ENCODE results near the gene RGL3. TPM values are rescaled to one million over a fixed set of nuclear protein-coding genes. Genes with fewer than 3 reads are reported as not detected.

RGL3 gene
- total RNA-seq, 2 experiments from 2014 or later: not detected

- ATAC-seq (no peak), DNase-seq (no peak)
- H3K36me3 Mint-ChIP-seq: no peaks in the 10 kb centered on the region
- H3K4me3 Mint-ChIP-seq: no peak overlapping the region
- no peak overlapping the region for H3K27ac Mint-ChIP-seq
- CTCF ChIA-PET: interaction anchor here (1.5 kb wide), 1 partner anchor 80 kb away, joined by 3 read pairs; no protein-coding TSS in a partner anchor
- peaks cover 14% of the 10 kb centered on the region for H3K27me3 Mint-ChIP-seq
- no peaks in the 10 kb centered on the region for H3K9me3 Mint-ChIP-seq (ENCODE audit: low read depth)
- no peaks in the 10 kb centered on the region for H3K4me1 Mint-ChIP-seq
Measured at GRCh38 chr19:11401808-11402543, 17.1 kb downstream of the RGL3 start.

DNA sequence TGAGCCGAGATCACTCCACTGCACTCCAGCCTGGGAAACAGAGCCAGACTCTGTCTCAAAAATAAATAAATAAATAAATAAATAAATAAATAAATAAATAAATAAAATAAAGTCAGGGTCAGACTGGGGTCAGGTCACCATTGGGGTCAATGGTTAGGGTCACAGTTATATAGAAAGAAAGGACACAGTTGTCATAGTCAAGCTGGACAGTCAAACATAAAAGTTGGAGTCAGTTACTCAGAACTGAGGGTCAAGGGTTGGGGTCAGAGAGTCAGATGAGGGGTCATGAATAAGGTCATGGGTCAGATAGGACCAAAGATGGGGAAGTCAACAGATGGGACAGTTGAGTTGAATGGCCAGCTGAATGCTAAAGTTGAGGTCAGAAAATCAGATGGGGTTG lies 18.3 kb downstream of the RGL3 start:
- no peaks in the 10 kb centered on the region for H3K4me1 Mint-ChIP-seq
- DNase-seq (no peak), ATAC-seq (no peak)
- no peak overlapping the region for H3K27ac Mint-ChIP-seq
- H3K9me3 Mint-ChIP-seq (ENCODE audit: low read depth): no peaks in the 10 kb centered on the region
- peaks cover 6% of the 10 kb centered on the region for H3K27me3 Mint-ChIP-seq
- H3K4me3 Mint-ChIP-seq: no peak overlapping the region
- H3K36me3 Mint-ChIP-seq: no peaks in the 10 kb centered on the region
- CTCF ChIA-PET: interaction anchor here (1.5 kb wide), 1 partner anchor 82 kb away, joined by 3 read pairs; no protein-coding TSS in a partner anchor

DNA sequence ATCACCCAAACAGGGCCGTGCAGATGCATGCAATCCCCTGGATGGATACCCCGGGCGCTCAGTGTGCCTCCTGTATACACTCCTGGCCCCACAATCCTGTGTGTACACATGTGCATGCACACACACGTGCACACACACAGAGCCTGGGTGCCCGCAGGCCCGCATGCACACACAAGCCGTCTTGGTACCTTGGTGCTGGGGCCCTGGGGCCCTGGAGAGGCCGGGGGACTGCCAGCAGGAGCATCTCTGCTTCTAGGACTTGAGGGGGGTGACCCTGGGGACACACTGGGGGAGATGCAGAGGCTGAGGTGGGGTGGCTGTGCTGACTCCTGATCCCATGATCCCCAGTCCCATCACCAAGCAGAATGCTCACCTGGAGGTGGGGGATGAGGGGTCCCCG lies 19.4 kb downstream of the RGL3 start:
- H3K36me3 Mint-ChIP-seq: no peaks in the 10 kb centered on the region
- DNase-seq (no peak), ATAC-seq (no peak)
- no peaks in the 10 kb centered on the region for H3K4me1 Mint-ChIP-seq
- CTCF ChIA-PET: interaction anchor here (1.1 kb wide), 1 partner anchor 23 kb away, joined by 3 read pairs; no protein-coding TSS in a partner anchor
- H3K4me3 Mint-ChIP-seq: no peak overlapping the region
- peaks cover under 1% of the 10 kb centered on the region for H3K27me3 Mint-ChIP-seq
- no peaks in the 10 kb centered on the region for H3K9me3 Mint-ChIP-seq (ENCODE audit: low read depth)
- H3K27ac Mint-ChIP-seq: no peak overlapping the region

DNA sequence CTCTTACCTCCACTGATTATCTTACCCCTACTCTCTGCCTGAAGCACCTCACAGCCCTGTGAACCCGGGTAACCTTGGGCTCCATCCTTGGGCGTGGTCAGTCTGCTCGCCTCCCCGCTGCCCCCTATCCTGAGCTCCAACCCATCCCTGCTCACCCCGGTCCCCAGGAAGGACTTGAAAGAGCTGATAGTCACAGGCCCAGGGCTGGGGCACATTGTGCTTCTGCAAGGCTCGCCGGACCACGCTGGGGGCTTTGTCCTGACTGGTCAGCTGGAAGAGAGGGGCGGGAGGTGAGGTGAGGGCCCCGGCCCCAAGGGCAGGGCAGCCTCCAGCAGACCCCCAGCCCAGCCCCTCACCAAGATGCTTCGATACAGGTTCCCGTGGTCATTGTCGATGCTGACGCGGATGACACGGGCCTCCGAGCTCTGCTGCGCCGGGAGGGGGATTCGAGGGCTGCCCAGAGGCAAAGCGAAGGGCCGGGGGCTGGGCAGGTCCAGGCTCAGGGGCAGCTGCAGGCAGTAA lies 22.0 kb downstream of the RGL3 start:
- no peak for DNase-seq
- Mint-ChIP-seq H3K27ac (no peak overlapping the region), H3K36me3 (no peaks in the 10 kb centered on the region), H3K27me3 (no peaks in the 10 kb centered on the region), H3K9me3 (ENCODE audit: low read depth) (no peaks in the 10 kb centered on the region), H3K4me3 (no peak overlapping the region), H3K4me1 (peaks cover 2% of the 10 kb centered on the region)
- CTCF ChIA-PET: interaction anchor here (0.9 kb wide), 1 partner anchor 16 kb away, joined by 3 read pairs; no protein-coding TSS in a partner anchor
- ATAC-seq: no peak

- Mint-ChIP-seq H3K27me3 (no peaks in the 10 kb centered on the region), H3K36me3 (no peaks in the 10 kb centered on the region), H3K4me3 (no peak overlapping the region), H3K9me3 (ENCODE audit: low read depth) (no peaks in the 10 kb centered on the region), H3K4me1 (peaks cover 6% of the 10 kb centered on the region), H3K27ac (no peak overlapping the region)
- ATAC-seq (no peak), DNase-seq (no peak)
- CTCF ChIA-PET: interaction anchor here (0.7 to 2.6 kb wide), 2 partner anchors 9 to 186 kb away, joined by 3 to 18 read pairs; no protein-coding TSS in a partner anchor
Measured at GRCh38 chr19:11390933-11391680, 28.0 kb downstream of the RGL3 start.

GRCh38 chr19:11390359-11390758 lies 28.8 kb downstream of the RGL3 start:
- ATAC-seq: no peak
- DNase-seq: no peak
- CTCF ChIA-PET: interaction anchor here (0.7 to 2.6 kb wide), 2 partner anchors 8 to 185 kb away, joined by 3 to 18 read pairs; no protein-coding TSS in a partner anchor
- H3K27ac Mint-ChIP-seq: no peak overlapping the region
- H3K4me3 Mint-ChIP-seq: no peak overlapping the region
- H3K36me3 Mint-ChIP-seq: no peaks in the 10 kb centered on the region
- H3K27me3 Mint-ChIP-seq: no peaks in the 10 kb centered on the region
- peaks cover 6% of the 10 kb centered on the region for H3K4me1 Mint-ChIP-seq
- H3K9me3 Mint-ChIP-seq (ENCODE audit: low read depth): no peaks in the 10 kb centered on the region

- H3K4me3 Mint-ChIP-seq: no peak overlapping the region
- peaks cover 9% of the 10 kb centered on the region for H3K4me1 Mint-ChIP-seq
- ATAC-seq (no peak), DNase-seq (no peak)
- CTCF ChIA-PET: interaction anchor here (1.3 to 1.6 kb wide), 2 partner anchors 13 kb away, joined by 3 to 5 read pairs; partner anchors contain the start of gene SWSAP1
- H3K27ac Mint-ChIP-seq: no peak overlapping the region
- H3K27me3 Mint-ChIP-seq: peaks cover 19% of the 10 kb centered on the region
- no peaks in the 10 kb centered on the region for H3K36me3 Mint-ChIP-seq
- no peaks in the 10 kb centered on the region for H3K9me3 Mint-ChIP-seq (ENCODE audit: low read depth)
Measured at GRCh38 chr19:11387162-11388034, 31.7 kb downstream of the RGL3 start.

- CTCF ChIA-PET: interaction anchor here (0.9 to 3.3 kb wide), 3 partner anchors 9 to 97 kb away, joined by 4 to 20 read pairs (median 7); partner anchors contain the start of gene ELAVL3
- peaks cover 2% of the 10 kb centered on the region for H3K36me3 Mint-ChIP-seq
- no peak overlapping the region for H3K4me3 Mint-ChIP-seq
- H3K4me1 Mint-ChIP-seq: peaks cover 23% of the 10 kb centered on the region
- no peak overlapping the region for H3K27ac Mint-ChIP-seq
- no peak for ATAC-seq
- H3K9me3 Mint-ChIP-seq (ENCODE audit: low read depth): no peaks in the 10 kb centered on the region
- DNase-seq: no peak
- peaks cover 19% of the 10 kb centered on the region for H3K27me3 Mint-ChIP-seq
Measured at GRCh38 chr19:11384778-11385129, 34.4 kb downstream of the RGL3 start.

GRCh38 chr19:11383706-11384048 lies 35.4 kb downstream of the RGL3 start:
- DNase-seq: no peak
- H3K27me3 Mint-ChIP-seq: peaks cover 19% of the 10 kb centered on the region
- peaks cover 24% of the 10 kb centered on the region for H3K4me1 Mint-ChIP-seq
- H3K27ac Mint-ChIP-seq: no peak overlapping the region
- CTCF ChIA-PET: interaction anchor here (0.8 to 5.0 kb wide), 10 partner anchors 8 to 186 kb away, joined by 3 to 61 read pairs (median 5); partner anchors contain the start of genes ELAVL3, ELOF1 and RGL3
- ATAC-seq: no peak
- H3K4me3 Mint-ChIP-seq: no peak overlapping the region
- no peaks in the 10 kb centered on the region for H3K9me3 Mint-ChIP-seq (ENCODE audit: low read depth)
- H3K36me3 Mint-ChIP-seq: peaks cover 2% of the 10 kb centered on the region

DNA sequence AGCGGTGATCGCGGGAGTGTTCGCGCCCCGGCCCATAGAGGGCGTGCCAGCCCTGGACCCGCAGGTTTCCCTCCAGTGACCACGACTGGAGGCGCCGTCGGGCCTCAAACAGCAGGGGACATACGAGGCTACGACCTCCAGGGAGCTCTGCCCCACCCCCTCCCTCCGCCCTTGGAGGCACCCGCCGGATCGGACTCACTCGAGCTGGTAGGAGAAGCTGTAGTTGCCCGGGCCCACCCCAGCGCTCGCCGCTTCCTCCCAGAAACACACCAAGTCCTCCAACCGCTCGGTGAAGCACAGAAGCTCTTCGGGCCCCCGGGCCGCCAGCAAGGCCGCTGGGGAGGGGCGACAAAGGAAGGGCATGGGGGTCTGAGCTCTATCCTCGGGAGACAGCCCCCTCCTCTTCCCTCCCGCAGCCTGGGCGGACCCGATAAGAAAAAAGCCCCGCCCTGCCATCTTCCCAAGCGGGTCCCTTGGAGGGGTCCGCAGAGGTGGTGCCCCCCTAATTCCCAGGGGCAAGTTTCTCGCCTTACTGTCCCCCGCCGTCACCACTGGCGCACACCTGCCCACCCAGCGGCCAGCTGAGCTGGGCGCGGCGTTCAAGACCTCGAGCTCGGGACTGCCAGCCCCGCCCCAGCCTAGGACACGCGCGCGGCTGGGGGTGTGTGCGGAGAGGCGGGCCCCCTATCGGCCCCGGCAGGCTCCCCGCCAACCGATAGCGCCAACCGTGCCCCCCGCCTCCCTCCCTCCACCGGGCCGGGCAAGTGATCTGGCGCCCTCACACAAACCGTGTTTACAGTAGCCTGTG lies 36.0 kb downstream of the RGL3 start:
- DNase-seq (peak; percentile 74), ATAC-seq (no peak)
- CTCF ChIA-PET: interaction anchor here (0.7 to 5.0 kb wide), 19 partner anchors 7 to 185 kb away, joined by 3 to 61 read pairs (median 4); partner anchors contain the start of genes CCDC159, ELAVL3, ELOF1 and PRKCSH
- H3K27me3 Mint-ChIP-seq: peaks cover 19% of the 10 kb centered on the region
- peaks cover 5% of the 10 kb centered on the region for H3K36me3 Mint-ChIP-seq
- H3K4me3 Mint-ChIP-seq: peak overlapping the region; percentile 54
- no peaks in the 10 kb centered on the region for H3K9me3 Mint-ChIP-seq (ENCODE audit: low read depth)
- H3K4me1 Mint-ChIP-seq: peaks cover 30% of the 10 kb centered on the region
- peak overlapping the region; percentile 72 for H3K27ac Mint-ChIP-seq

DNA sequence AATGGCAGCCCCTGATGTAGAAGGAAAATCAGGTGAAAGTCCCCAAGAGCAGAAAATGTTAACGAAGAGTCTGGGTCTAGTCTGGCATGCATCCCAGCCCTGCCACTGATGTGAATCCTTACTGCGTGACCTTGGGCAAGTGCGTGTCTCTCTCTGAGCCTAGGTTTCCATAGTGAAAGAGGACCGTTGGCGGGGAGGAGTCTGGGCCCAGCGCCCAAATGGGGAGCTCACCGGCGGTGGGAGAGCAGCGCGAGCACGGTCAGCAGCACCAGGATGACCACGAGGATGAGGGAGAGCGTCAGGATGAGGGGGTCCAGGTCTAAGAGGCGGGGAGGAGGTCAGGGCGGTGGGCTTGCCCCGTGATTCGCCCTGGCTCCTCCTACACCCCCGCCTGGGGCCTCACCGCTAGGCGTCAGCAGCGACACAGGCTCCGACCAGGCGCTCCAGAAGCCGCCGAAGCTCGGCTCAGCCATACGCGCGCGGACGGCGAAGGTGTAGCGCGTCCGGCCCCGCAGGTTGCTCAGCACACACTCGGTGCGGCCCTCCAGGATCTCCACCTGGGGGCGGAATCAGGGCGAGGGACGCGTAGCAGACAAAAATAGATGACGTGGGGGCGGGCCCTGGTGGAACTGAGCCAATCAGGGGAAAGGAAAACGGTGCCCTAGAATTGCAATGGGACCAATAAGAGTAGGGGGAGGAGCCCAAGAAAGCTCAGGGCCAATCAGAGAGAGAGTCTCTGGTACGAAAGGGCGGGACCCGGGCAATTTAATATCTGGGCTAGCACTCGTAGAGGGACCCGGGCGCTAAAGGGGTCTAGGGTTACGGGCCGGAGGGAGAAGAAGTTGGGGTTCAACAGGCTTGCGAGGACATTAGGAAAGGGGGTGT lies 38.2 kb downstream of the RGL3 start:
- H3K27ac Mint-ChIP-seq: peak overlapping the region; percentile 97
- H3K9me3 Mint-ChIP-seq (ENCODE audit: low read depth): no peaks in the 10 kb centered on the region
- DNase-seq (peak; percentile 99), ATAC-seq (peak; percentile 83)
- H3K36me3 Mint-ChIP-seq: peaks cover 15% of the 10 kb centered on the region
- peak overlapping the region; percentile 81 for H3K4me3 Mint-ChIP-seq
- peaks cover 19% of the 10 kb centered on the region for H3K27me3 Mint-ChIP-seq
- H3K4me1 Mint-ChIP-seq: peaks cover 39% of the 10 kb centered on the region
- CTCF ChIA-PET: interaction anchor here (0.6 to 5.0 kb wide), 49 partner anchors 8 to 517 kb away, joined by 3 to 61 read pairs (median 4); partner anchors contain the start of genes CCDC159, ECSIT, ELAVL3 and ELOF1

All from activated CD8-positive, alpha-beta memory T cell treated with anti-CD3 and anti-CD28 coated beads, Interleukin-2, amount 10 ng/mL, durations not matched to agents 7 days and 5 days (primary cell).